Upper lobe of right lung (tissue), 1 donor: ENCODE measurements around the gene MFSD1. TPM values are rescaled to one million over a fixed set of nuclear protein-coding genes. Genes with fewer than 3 reads are reported as not detected.

Experiments used
- ATAC-seq: fragments of 200-7000 bp; cut with Tn5 transposase; one replicate; pipeline ENCODE4 v1.9.1; 2020; ENCODE audit warnings: mild to moderate bottlenecking, moderate library complexity
- DNase-seq: peaks from one replicate; pipeline ENCODE4 v3.0.0-alpha.2; 2020
- H3K27ac ChIP-seq: fragments of 200-600 bp; one replicate; pipeline ENCODE4 v1.8.0; 2022
- H3K27me3 ChIP-seq: fragments of 200-600 bp; one replicate; pipeline ENCODE4 v1.8.0; 2022; ENCODE audit warnings: mild to moderate bottlenecking
- H3K36me3 ChIP-seq: fragments of 200-600 bp; one replicate; pipeline ENCODE4 v1.8.0; 2022
- H3K4me1 ChIP-seq: fragments of 200-600 bp; one replicate; pipeline ENCODE4 v1.8.0; 2022
- H3K4me3 ChIP-seq: fragments of 200-600 bp; one replicate; pipeline ENCODE4 v1.8.0; 2022; ENCODE audit warnings: mild to moderate bottlenecking
- H3K9me3 ChIP-seq: fragments of 200-600 bp; one replicate; pipeline ENCODE4 v1.8.0; 2022
- CTCF ChIP-seq: fragments of 200-600 bp; IDR thresholded peaks from one replicate; pipeline ENCODE4 v1.8.0; 2022; ENCODE audit warnings: antibody characterized with exemption
- intact Hi-C: fragments of 100-400 bp; cut with DNase I; formaldehyde crosslinking; loops from one replicate; pipeline ENCODE4 v1.11.0; 2022
- total RNA-seq: library from RNA; stranded (reverse); fragmentation: NEBNext Ultra II Directional; extraction: Animal tissue kit (Norgen Biotek cat#: 25700); gene quantifications from one replicate; pipeline ENCODE4 v1.2.1, GENCODE V29; 2021
- donor health status: DM: no; HTN: yes; CAD: no; lungs with severe emphysema.

The MFSD1 gene
- total RNA-seq, 1 donor from 2014 or later: 84.5 TPM

GRCh38 chr3:158792709-158793108 lies 9.1 kb upstream of the MFSD1 start:
- no peaks in the 10 kb centered on the region for H3K9me3 ChIP-seq
- H3K36me3 ChIP-seq: no peaks in the 10 kb centered on the region
- DNase-seq: no peak
- H3K4me3 ChIP-seq: no peak overlapping the region
- no peaks in the 10 kb centered on the region for H3K27me3 ChIP-seq
- no peak overlapping the region for H3K27ac ChIP-seq
- no peak for ATAC-seq
- peaks cover 9% of the 10 kb centered on the region for H3K4me1 ChIP-seq
- no peak for TF ChIP-seq CTCF
- intact Hi-C loops: loop anchor here (5.0 kb wide), 1 partner anchor 65 kb away; no protein-coding TSS in a partner anchor

DNA sequence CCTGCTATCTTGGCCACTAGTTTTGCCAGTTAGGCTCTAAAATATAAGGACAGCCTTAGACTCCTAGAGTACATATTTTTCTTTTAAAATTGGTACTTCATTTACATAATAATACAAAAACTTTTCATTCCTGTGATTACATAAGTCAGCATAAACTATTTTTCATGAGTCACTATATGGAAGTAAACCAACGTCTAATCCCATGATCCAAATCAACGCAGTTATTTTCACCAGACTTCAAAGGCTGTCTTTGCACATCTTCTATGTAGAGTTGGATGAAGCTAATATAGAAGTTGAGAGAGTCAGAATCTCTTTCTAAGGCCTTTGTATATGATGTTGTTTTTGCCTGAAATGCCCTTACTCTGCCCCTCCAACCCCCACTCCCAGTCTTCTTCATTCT lies 7.6 kb upstream of the MFSD1 start:
- intact Hi-C loops: loop anchor here (5.0 kb wide), 1 partner anchor 67 kb away; no protein-coding TSS in a partner anchor

DNA sequence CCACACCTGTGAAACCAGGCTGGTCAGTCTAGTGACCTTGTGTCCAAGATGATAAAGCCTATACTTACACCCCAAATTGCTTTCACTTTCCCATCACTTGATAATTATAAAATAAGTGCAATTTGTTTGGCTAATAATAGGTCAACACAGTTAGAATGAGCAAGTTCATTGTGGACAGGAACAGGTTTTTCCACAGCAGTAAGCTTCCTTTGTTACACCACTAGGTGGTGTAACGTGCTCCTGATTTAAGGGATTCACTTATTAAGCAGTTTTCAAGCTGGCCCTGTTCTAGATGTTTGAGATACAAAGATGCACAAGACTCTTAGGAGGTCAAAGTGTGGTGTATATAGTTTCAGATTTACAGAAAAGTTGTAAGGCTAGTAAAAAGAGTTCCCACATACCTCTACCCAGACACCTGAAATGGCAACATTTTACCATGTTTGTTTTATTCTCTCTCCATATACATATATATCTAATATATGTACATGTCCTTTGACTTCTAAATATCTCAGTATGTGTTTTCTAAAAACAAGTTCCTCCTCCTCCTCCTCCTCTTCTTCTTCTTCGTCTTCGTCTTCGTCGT lies 6.8 kb upstream of the MFSD1 start:
- H3K9me3 ChIP-seq: no peaks in the 10 kb centered on the region
- peaks cover 4% of the 10 kb centered on the region for H3K4me1 ChIP-seq
- TF ChIP-seq CTCF: peak; percentile 64
- ATAC-seq (peak; percentile 84), DNase-seq (no peak)
- no peaks in the 10 kb centered on the region for H3K36me3 ChIP-seq
- intact Hi-C loops: loop anchor here (5.0 kb wide), 1 partner anchor 68 kb away; no protein-coding TSS in a partner anchor
- H3K27ac ChIP-seq: no peak overlapping the region
- H3K4me3 ChIP-seq: no peak overlapping the region
- H3K27me3 ChIP-seq: no peaks in the 10 kb centered on the region

More for the DNA sequence above, 7.6 kb upstream of the MFSD1 start:
- H3K4me1 ChIP-seq: peaks cover 4% of the 10 kb centered on the region
- no peaks in the 10 kb centered on the region for H3K9me3 ChIP-seq
- no peak for ATAC-seq
- TF ChIP-seq CTCF: no peak
- H3K27ac ChIP-seq: no peak overlapping the region
- DNase-seq: no peak
- no peak overlapping the region for H3K4me3 ChIP-seq
- H3K36me3 ChIP-seq: no peaks in the 10 kb centered on the region
- no peaks in the 10 kb centered on the region for H3K27me3 ChIP-seq

DNA sequence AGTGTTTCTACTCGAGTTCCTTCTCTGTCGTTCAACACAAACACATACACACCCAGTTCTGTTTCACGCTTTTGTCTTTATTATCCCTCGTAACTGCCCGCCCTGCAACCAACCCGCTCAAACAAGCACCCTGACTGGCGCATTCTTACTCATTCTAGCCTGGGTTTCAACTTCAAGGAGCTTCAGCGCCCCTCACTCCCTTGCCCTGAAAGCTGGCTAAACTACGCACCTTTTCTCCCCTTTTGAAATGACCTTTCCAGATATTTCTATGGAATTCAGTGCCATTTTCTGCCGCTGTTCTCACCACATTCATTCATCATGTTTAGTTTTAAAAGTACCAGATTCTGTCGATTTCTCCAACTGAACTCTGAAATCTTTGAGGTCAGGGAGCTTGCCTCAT lies 653 bp upstream of the MFSD1 start:
- ATAC-seq (no peak), DNase-seq (no peak)
- Histone ChIP-seq H3K36me3 (peaks cover 20% of the 10 kb centered on the region), H3K9me3 (no peaks in the 10 kb centered on the region), H3K27ac (peak overlapping the region; percentile 88), H3K4me3 (peak overlapping the region; percentile 92), H3K27me3 (no peaks in the 10 kb centered on the region), H3K4me1 (peaks cover 14% of the 10 kb centered on the region)
- no peak for TF ChIP-seq CTCF
- intact Hi-C loops: no loop called here

DNA sequence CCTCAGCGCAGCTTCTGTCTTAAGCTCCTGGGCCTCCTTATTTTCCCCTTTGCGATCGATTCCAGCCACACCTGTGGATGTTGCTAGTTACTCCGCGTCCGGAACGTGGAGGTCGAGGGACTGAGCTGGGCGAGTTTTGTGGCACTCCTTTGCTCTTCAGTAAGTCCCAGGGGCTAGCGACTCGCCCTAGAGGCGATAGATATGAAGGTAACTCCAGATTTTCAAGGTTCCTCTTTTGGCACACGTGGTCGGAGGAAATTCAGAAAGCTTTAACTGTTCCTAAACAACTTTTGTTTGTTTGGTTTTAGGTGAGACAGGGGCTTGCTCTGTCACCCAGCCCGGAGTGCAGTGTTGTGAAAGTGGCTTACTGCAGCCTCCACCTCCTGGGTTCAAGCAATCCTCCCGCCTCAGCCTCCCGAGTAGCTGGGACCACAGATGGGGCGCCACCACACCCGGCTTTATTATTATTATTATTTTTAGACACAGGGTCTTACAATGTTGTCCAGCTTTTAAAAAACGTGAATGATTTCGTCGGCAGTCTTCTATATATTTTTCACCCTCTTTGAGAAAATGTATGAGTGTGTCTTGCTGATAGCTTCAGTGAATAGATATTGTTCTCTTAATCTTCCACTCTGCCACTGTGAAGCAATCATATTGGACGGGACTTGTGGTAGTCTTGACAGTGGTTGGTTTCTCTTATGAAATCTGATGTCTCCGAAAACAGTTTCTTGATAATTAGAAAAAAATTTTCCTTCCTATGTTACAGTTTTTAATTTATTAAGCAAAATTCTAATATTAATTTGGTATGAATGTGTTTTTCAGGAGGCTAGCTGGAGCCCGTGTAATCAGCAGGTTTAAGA lies 785 bp downstream of the MFSD1 start:
- Histone ChIP-seq H3K9me3 (no peaks in the 10 kb centered on the region), H3K4me3 (peak overlapping the region; percentile 92), H3K4me1 (peaks cover 14% of the 10 kb centered on the region), H3K27ac (peak overlapping the region; percentile 88), H3K36me3 (peaks cover 22% of the 10 kb centered on the region), H3K27me3 (no peaks in the 10 kb centered on the region)
- TF ChIP-seq CTCF: no peak
- ATAC-seq (peak; percentile 48), DNase-seq (no peak)
- intact Hi-C loops: no loop called here
